GM08714 (cell line): ENCODE results near the gene SEMA4B.
"Not testable (repeated sequence)": the region's sequence is repeated elsewhere in the genome, so short reads cannot be mapped to it uniquely, and the experiment has no call there.

ENCODE experiments used
- H3K4me3 ChIP-seq: fragments of 200-500 bp; sonication (Bioruptor generic); 2 replicates; pipeline ENCODE4 v1.5.1; 2014; ENCODE audit warnings: mild to moderate bottlenecking, low read length, inconsistent platforms
- ZNF274 ChIP-seq: IDR thresholded peaks from 2 replicates; pipeline ENCODE4 v1.6.1; 2012; ENCODE audit warnings: mild to moderate bottlenecking, low read depth, low read length

Gene SEMA4B

DNA sequence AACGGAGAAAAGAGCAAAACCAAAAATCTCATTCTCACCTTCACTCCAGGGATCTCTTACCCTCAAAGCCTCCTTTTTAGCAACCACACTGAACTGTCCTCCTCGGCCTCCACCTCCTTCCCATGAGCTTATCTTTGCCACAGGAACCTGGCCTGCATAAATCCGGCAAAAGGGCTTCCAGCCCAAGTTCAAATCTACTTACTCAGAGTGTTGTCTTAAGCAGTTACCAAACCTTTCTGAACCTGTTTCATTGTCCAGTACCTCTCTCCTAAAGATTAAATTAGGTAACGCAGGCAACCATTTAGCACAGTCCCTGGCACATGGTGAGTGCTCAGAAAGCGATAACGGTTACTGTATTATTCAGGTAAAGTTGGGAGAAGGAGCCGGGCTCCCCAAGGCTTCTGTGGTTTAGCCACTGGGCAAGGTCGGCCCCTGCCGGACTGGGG is 31.8 kb downstream of the SEMA4B start:
- TF ChIP-seq ZNF274: no peak
- H3K4me3 ChIP-seq: peak overlapping the region; percentile 79

DNA sequence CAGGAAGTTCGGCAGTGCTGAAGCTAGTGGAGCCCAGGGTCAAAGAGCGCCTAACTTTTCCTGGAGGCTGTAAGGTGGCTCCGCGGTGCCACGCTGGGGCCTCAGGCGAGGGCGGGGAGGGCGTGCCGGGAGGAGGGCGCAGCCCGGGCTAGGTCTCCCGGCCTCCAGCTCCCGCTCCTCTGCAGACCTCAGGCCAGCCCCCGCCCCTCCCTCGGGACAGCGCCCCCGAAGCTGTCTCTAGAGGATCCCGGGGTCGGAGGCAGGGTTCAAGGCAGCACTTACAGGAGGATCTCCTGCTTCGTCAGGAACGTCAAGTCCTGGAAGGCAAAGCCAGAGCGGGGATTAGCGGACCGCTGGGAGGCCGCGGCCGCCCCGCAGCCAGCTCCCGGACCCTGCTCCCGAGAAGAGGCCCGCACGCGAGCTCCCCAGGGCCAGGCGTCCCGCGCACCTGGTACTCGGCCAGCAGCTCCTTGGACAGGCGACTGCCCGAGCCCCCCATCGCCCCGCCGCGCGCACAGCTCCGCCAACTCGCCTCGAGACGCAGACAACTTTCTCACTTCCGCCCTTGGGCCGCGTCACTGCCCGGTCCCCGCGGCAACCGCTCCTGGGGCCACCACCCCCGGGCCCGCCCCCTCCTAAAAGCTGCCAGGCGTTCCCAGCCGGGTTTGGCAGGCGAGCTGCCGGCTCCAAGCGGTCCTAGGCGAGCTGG is 32.4 kb downstream of the SEMA4B start, which contains the start of gene CIB1:
Gene CIB1, minus strand, starts transcription at position 555 of the 709 bp plus-strand sequence. Its CDS starts 56 bp downstream, at position 499.
- no peak for TF ChIP-seq ZNF274
- H3K4me3 ChIP-seq: peak within 1 kb of the TSS; percentile 79

DNA sequence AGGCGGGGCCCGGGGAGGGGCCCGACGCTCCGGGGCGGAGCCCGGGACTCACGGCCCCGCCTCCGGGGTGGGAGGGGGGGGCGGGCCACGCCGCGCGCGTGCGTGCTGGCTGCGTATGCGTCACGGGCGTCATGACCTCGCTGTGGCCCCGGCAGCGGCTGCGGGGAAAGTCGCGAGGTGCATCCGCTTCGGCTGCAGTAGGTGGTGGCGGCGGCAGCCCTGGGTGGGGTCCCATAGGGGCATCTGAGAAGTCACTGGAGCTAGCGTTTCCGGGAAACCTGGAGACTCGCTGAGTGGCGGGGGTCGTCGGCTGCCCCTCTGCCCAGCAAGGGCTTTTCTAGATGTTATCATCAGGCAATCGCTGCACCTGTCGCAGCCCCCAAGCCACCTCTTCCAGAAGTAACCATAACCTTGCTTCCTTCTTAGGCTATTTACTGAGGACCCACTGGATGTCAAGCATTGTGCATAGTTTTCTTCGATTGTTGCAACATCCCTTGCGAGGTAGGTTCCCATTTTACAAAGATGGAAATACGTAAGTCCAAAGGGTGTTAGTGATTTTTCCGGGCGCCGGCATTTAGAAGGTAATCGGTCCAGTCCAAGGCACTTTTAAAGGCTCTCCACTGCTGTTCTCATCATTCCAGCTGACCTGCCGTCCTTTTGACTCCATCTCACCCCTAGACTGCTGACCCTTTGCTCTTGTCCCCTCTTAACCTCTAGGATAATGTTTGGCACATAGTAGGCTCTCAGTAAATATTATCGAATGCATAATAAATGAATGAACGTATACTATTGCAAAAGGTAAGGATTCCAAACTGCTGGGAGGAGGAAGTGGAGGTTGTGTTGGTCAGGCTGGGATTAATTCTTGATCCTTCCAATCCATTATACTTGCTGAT is 33.2 kb downstream of the SEMA4B start, which contains the start of gene GDPGP1:
Gene GDPGP1, plus strand, starts transcription at position 114 of the 893 bp plus-strand sequence. CDS start 6,700 bp downstream, outside the sequence.
- peak within 1 kb of the TSS; percentile 79 for H3K4me3 ChIP-seq
- no peak for TF ChIP-seq ZNF274

DNA sequence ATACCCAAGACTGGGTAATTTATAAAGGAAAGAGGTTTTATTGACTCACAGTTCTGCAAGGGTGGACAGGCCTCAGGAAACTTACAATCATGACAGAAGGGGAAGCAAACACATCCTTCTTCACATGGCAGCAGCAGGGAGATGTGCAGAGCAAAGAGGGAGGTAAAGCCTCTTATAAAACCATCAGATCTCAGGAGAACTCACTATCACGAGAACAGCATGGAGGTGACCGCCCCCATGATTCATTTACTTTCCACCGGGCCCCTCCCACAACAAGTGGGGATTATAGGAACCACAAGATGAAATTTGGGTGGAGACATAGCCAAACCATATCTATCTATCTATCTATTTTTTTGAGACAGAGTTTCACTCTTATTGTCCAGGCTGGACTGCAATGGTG is 38.2 kb downstream of the SEMA4B start:
- no peak overlapping the region for H3K4me3 ChIP-seq
- TF ChIP-seq ZNF274: no peak

DNA sequence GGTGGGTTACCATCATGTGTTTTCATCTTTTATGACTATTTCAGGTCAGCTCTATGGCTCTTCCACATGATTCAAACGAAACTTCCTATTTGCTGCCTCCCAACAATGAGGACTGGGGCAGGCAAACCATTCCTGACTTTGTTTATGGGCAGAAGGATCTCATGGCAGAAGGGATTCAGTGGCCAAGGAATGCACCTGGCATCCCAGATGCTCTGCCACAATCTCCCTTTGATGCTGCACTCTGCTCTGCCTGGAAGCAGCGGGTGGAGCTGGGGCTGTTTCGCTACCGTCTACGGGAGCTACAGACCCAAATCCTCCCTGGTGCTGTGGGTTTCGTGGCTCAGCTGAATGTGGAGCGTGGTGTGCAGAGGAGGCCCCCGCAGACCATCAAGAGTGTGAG is 39.7 kb downstream of the SEMA4B start:
- H3K4me3 ChIP-seq: no peak overlapping the region
- TF ChIP-seq ZNF274: no peak

DNA sequence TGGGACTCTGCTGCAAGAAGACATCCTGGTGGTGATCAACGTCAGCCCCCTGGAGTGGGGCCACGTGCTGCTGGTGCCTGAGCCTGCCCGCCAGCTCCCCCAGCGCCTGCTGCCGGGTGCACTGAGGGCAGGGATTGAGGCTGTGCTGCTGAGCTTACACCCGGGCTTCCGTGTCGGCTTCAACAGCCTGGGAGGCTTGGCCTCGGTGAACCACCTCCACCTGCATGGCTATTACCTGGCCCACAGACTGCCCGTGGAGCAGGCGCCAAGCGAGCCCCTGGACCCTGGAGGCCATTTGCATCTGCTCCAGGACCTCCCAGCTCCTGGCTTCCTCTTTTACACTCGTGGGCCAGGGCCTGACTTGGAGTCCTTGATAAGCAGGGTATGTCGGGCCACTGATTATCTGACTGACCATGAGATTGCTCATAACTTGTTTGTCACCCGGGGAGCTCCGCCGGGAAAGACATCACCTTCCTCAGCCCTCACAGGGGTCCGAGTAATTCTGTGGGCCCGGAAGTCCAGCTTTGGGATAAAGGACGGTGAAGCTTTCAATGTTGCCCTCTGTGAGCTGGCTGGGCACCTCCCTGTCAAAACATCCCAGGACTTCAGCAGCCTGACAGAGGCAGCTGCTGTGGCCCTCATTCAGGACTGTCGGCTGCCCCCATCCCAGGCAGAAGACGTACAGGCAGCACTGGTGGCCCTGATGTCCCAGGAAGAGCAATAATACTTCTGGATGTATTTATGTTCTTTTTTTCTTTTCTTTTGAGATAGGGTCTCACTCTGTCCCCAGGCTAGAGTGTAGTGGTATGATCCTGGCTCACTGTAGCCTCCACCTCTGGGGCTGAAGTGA is 40.4 kb downstream of the SEMA4B start:
- H3K4me3 ChIP-seq: no peak overlapping the region
- TF ChIP-seq ZNF274: no peak

DNA sequence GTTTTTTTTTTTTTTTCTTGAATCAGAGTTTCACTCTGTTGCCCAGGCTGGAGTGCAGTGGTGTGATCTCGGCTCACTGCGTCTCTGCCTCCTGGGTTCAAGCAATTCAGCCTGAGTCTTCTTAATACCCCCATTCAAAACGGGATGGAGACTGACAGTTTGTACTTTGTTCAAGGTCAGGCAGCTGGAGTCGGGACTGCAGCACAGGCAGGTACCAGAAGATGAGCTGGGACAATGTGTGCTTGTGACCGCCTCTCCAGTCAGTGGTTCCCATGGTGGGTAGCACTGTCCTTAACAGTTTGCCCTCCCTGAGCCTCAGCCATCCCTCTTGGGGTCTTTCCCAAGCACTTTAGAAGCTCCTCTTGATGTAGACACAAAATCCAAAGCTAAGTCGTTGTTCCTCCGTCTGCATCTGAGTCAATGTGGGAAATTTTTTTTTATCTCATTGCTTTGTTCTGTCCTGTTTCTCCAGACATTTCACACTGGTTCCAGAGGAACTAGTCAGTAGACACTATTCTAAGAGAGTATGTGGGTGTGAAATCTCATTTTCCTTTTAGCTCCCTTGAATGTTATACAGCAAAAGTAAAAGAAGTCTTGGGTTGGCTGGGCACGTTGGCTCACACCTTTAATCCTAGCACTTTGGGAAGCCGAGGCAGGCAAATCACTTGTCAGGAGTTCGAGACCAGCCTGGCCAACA is 43.0 kb downstream of the SEMA4B start:
- no peak overlapping the region for H3K4me3 ChIP-seq
- TF ChIP-seq ZNF274: no peak

DNA sequence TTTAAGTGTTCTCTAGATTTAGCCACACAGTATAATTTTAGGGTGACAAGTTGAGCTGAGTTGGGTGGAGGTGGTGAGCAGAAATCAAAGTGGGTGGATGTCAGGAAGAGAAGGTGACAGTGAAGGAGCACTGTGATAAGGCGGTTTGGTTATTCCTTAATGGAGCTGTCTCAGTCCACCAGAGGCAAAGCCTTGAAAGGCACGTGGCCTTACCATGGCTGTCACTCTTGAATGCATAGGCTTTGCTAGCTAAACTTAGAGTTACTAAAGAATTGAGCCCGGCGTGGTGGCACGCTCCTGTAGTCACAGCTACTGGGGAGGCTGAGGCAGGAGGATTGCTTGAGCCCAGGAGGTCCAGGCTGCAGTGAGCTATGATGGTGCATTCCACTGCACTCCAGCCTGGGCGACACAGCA is 47.7 kb downstream of the SEMA4B start:
- no peak for TF ChIP-seq ZNF274
- H3K4me3 ChIP-seq: no peak overlapping the region; the same call in 1 of the 2 replicates

DNA sequence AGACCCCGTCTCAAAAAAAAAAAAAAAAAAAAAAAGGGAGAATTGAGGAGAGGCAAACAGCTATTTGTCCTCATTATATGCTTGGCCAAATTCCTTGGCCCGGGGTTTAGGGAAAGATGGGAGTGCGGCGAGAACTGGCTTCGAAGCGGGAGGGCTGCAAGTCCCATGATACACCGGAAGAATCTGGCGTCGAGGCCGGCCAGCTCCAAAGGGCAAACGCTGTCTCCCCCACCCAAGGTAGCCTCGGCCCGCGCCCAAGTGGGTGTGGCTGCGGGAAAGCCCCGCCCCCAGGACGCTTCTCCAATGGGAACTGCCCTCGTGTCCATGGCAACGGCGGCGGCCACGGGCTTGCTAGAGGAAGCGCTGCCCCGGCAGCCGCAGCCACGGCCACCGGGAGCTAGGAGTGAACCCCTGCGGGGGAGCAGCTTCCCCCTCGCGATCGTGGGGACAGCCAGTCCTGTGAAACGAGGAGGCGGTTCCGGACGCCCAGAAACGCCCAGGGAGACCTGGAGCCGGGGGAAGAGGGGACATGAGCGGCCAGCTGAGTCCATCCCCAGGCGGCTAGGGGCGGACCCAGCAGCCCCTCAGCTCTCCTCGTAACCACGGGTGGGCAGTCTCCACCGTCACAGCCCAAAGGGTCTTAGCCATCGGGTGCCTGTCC is 48.2 kb downstream of the SEMA4B start, which contains the start of gene TTLL13:
Gene TTLL13, plus strand, starts transcription at position 354 of the 661 bp plus-strand sequence. CDS start 1,075 bp downstream, outside the sequence.
- peak within 1 kb of the TSS; percentile 48; the same call in 1 of the 2 replicates for H3K4me3 ChIP-seq
- TF ChIP-seq ZNF274: no peak

DNA sequence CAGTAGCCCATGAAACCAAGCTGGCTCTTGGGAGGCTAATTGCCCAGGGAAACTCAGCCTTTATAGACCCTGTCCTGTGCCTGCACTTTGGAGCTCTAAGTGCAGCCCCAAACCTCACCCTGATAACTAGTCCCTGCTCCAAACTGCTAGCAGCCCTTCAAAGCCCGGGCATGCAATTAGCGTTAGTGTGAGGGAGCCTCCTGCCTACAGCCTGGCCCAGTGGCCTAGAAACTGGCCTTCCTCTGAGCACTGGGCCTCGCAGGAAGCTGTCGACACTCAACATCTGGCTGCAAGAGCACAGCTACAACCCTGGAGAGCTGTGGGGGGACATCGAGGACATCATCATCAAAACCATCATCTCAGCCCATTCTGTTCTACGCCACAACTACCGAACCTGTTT is 56.6 kb downstream of the SEMA4B start:
- no peak overlapping the region for H3K4me3 ChIP-seq
- no peak for TF ChIP-seq ZNF274

DNA sequence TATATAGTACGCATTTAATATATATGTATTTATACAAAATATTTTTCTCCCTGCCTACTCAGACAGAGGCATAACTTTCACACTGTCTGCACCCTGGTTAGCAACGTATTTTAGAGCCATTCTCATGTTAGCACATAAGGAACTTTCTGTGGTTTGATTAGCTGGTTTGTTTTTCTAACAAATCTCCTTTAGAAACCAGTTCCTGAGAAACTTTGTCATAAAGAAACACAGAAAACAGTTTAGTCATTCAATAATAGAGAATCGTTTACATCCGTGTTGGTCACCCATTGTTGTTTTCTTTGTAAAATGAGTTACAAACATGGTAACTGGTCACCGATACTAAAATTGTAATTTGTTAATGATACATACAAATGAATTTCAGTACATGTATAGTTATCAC is 58.4 kb downstream of the SEMA4B start:
- TF ChIP-seq ZNF274: no peak

DNA sequence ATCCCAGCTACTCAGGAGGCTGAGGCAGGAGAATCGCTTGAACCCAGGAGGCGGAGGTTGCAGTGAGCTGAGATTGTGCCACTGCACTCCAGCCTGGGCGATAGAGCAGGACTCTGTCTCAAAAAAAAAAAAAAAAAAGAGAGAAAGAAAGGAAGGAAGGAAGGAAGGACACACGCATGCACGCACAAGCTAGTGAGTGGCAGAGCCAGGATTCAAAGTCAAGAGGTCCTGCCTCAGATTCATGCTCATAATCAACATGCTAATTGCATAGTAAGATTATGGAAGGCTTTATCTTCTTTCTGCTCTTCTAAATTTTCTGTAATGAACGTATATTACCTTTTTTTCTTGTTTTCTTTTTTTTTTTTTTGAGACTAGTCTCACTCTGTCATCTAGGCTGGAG is 59.6 kb downstream of the SEMA4B start:
- not testable (repeated sequence) for H3K4me3 ChIP-seq

More for the DNA sequence above, 58.4 kb downstream of the SEMA4B start:
- no peak overlapping the region for H3K4me3 ChIP-seq

DNA sequence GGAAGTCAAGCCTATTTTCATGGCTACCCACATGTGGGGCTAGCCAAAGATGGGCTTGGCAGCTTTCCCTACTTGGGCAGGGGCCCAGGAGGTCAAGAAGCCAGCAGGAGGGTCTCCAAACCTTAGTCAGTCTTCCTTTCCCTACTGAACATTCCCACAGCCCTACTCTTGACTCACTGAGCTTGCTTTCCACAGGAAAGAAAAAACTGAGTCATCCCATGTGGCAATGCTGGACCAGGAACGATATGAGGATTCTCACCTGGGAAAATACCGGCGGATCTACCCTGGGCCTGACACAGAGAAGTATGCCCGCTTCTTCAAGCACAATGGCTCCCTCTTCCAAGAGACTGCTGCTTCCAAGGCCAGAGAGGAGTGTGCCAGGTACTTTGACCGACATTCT is 60.7 kb downstream of the SEMA4B start:
- TF ChIP-seq ZNF274: no peak
- no peak overlapping the region for H3K4me3 ChIP-seq
